MM.1S (cell line): Measurements from ENCODE around the gene BET1L.
A peak's percentile ranks its signal among the peaks of the same experiment; 100 is the strongest.
"Not testable (repeated sequence)": the region's sequence is repeated elsewhere in the genome, so short reads cannot be mapped to it uniquely, and the experiment has no call there.

Experiments used
- DNase-seq: peaks from one replicate; pipeline ENCODE4 v3.0.0-alpha.2; 2015
- H2AFZ ChIP-seq: fragments of 300-600 bp; sonication (generic); 2 replicates; pipeline ENCODE4 v1.6.0; 2016; ENCODE audit warnings: antibody characterized with exemption, low read length
- H3F3A ChIP-seq: fragments of 300-600 bp; sonication (generic); 2 replicates; pipeline ENCODE4 v1.6.1; 2016; ENCODE audit warnings: mild to moderate bottlenecking, antibody characterized with exemption, low read length, moderate library complexity, mixed read lengths; ENCODE audit not compliant: insufficient read depth
- H3K27ac ChIP-seq: fragments of 300-600 bp; sonication (generic); 2 replicates; pipeline ENCODE4 v1.5.1; 2016; ENCODE audit warnings: mild to moderate bottlenecking, low read length
- H3K27me3 ChIP-seq: fragments of 300-600 bp; sonication (generic); replicated peaks from 2 replicates; pipeline ENCODE4 v1.6.0; 2016; ENCODE audit warnings: low read length; ENCODE audit not compliant: insufficient read depth
- H3K36me3 ChIP-seq: fragments of 300-600 bp; sonication (generic); replicated peaks from 2 replicates; pipeline ENCODE4 v1.6.1; 2016; ENCODE audit warnings: mild to moderate bottlenecking, low read length, mixed read lengths; ENCODE audit not compliant: insufficient read depth
- H3K4me1 ChIP-seq: fragments of 300-600 bp; sonication (generic); 2 replicates; pipeline ENCODE4 v1.6.1; 2016; ENCODE audit warnings: low read length, mixed read lengths
- H3K4me2 ChIP-seq: fragments of 300-600 bp; sonication (generic); 2 replicates; pipeline ENCODE4 v1.6.0; 2016; ENCODE audit warnings: low read depth, low read length
- H3K4me3 ChIP-seq: fragments of 300-600 bp; sonication (generic); 2 replicates; pipeline ENCODE4 v1.5.1; 2016; ENCODE audit warnings: low read length, mixed read lengths
- H3K79me2 ChIP-seq: fragments of 300-600 bp; sonication (generic); 2 replicates; pipeline ENCODE4 v1.6.1; 2016; ENCODE audit warnings: mixed run types, low read length, mixed read lengths
- H3K9ac ChIP-seq: fragments of 300-600 bp; sonication (generic); 2 replicates; pipeline ENCODE4 v1.6.1; 2016; ENCODE audit warnings: low read length, mixed read lengths
- H3K9me2 ChIP-seq: fragments of 300-600 bp; sonication (generic); replicated peaks from 2 replicates; pipeline ENCODE4 v1.6.1; 2016; ENCODE audit warnings: mild to moderate bottlenecking, low read length, mixed read lengths; ENCODE audit not compliant: insufficient read depth
- H3K9me3 ChIP-seq: fragments of 300-600 bp; sonication (generic); replicated peaks from 2 replicates; pipeline ENCODE4 v1.6.1; 2016; ENCODE audit warnings: mild to moderate bottlenecking, low read length, mixed read lengths; ENCODE audit not compliant: insufficient read depth
- H4K20me1 ChIP-seq: fragments of 300-600 bp; sonication (generic); 2 replicates; pipeline ENCODE4 v1.6.1; 2016; ENCODE audit warnings: mild to moderate bottlenecking, low read length, moderate library complexity, mixed read lengths; ENCODE audit not compliant: insufficient read depth
- CTCF ChIP-seq: fragments of 300-600 bp; sonication (generic); IDR thresholded peaks from 2 replicates; pipeline ENCODE4 v1.5.1; 2016; ENCODE audit warnings: antibody characterized with exemption, low read length, mixed read lengths

Gene BET1L

GRCh38 chr11:189843-190311 is 17.3 kb downstream of the BET1L start:
- TF ChIP-seq CTCF: peak; percentile 39
- H3K4me3 ChIP-seq, H3K27ac ChIP-seq, H3K36me3 ChIP-seq, H3K4me1 ChIP-seq, H3K9ac ChIP-seq, H3K9me3 ChIP-seq, H2AFZ ChIP-seq, H3F3A ChIP-seq, DNase-seq, H3K79me2 ChIP-seq, H4K20me1 ChIP-seq, H3K4me2 ChIP-seq, H3K27me3 ChIP-seq, H3K9me2 ChIP-seq: not testable (repeated sequence)

- not testable (repeated sequence) for H3K4me3 ChIP-seq, H3K27ac ChIP-seq, H4K20me1 ChIP-seq, H3K79me2 ChIP-seq, H3K9me2 ChIP-seq, H3K36me3 ChIP-seq, H3K9ac ChIP-seq, H3K9me3 ChIP-seq, DNase-seq, H3F3A ChIP-seq, H3K4me1 ChIP-seq, H2AFZ ChIP-seq, H3K4me2 ChIP-seq, H3K27me3 ChIP-seq
These were observed 17.9 kb downstream of the BET1L start for GRCh38 chr11:189200-189783.

GRCh38 chr11:180242-180641 is 27.0 kb downstream of the BET1L start:
- not testable (repeated sequence) for H4K20me1 ChIP-seq, H3K9ac ChIP-seq, H3K4me1 ChIP-seq, H3K79me2 ChIP-seq, H3K9me2 ChIP-seq, H3K4me3 ChIP-seq, H3K27me3 ChIP-seq, H3K4me2 ChIP-seq, DNase-seq, H2AFZ ChIP-seq, H3K36me3 ChIP-seq, H3K9me3 ChIP-seq, H3K27ac ChIP-seq, H3F3A ChIP-seq
- peak; percentile 29; the same call in 1 of the 2 replicates for TF ChIP-seq CTCF
